ENCODE measurements around the gene SMARCD1. TPM values are rescaled to one million over a fixed set of nuclear protein-coding genes. Genes with fewer than 3 reads are reported as not detected.
"Not testable (repeated sequence)": the region's sequence is repeated elsewhere in the genome, so short reads cannot be mapped to it uniquely, and the experiment has no call there.

The SMARCD1 gene
- total RNA-seq, 1 experiment from 2014 or later, result 79.7 TPM

DNA sequence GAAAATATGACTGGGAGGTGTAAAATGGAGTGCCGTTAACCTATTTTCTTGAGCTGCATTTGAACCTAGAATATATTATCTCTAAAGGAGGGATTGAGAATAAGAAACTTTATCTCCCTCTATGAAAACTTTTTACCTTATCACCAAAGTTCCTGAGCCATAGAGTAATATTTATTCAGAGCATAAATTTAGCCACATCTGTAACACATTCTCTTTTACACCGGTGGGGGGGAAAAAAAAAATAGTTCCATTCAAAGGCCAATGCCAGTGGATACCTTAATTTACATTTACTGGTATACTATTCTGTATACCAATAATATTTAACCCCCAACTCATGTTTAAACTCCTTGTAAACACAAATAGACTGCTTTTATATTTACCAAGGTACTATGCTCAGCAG is 60.3 kb downstream of the SMARCD1 start:
- no peak for DNase-seq
- H3K4me1 ChIP-seq, result no peaks in the 10 kb centered on the region
- H3K4me3 ChIP-seq, result no peak overlapping the region

DNA sequence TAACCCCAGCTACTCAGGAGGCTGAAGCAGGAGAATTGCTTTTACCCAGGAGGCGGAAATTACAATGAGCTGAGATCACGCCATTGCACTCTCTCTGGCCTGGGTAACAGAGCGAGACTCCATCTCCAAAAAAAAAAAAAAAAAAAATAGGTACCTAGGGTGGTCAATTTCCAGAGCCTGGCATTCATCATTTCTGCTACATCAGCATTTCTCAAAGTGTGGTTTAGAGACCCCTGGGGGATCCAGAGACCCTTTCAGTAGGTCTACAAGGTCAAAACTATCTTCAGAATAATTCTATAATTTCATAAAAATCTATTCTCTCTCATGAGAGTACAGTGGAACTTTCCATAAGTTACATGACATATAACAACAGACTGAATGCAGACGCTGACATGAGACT is 62.1 kb downstream of the SMARCD1 start:
- H3K4me3 ChIP-seq, result no peak overlapping the region
- peaks cover 11% of the 10 kb centered on the region for H3K36me3 ChIP-seq
- H3K4me1 ChIP-seq, result no peaks in the 10 kb centered on the region
- no peak for DNase-seq
- no peaks in the 10 kb centered on the region for H3K9me3 ChIP-seq (replicated peaks)
- H3K27me3 ChIP-seq, result no peaks in the 10 kb centered on the region
- H3K27ac ChIP-seq, result no peak overlapping the region

More for the DNA sequence above, 60.3 kb downstream of the SMARCD1 start:
- no peaks in the 10 kb centered on the region for H3K9me3 ChIP-seq (replicated peaks)
- peaks cover 20% of the 10 kb centered on the region for H3K36me3 ChIP-seq
- no peak overlapping the region for H3K27ac ChIP-seq
- H3K27me3 ChIP-seq, result no peaks in the 10 kb centered on the region

- not testable (repeated sequence) for H3K27me3 ChIP-seq; H3K9me3 ChIP-seq (replicated peaks); H3K27ac ChIP-seq; H3K4me1 ChIP-seq; H3K4me3 ChIP-seq; DNase-seq; H3K36me3 ChIP-seq
Measured at GRCh38 chr12:50148011-50148410, 62.9 kb downstream of the SMARCD1 start.

DNA sequence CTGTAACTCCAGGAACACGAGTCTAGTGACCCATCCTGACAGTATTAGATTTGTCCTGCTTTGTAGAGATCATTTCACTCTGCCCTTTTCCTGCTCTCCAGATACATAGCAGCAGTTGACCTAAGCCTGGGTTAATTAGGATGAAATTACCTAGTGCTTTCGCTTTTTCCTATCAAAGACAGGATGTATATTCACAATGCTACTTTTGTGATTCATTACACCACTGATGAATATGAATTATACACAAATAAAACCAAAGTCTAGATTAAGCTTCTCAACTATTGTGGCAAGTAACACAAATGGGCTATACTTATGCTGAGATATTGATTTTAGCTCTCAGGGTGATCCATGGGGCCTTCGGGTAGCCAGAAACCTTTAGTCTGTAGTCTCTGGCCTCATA is 64.2 kb downstream of the SMARCD1 start:
- Histone ChIP-seq H3K4me1 (no peaks in the 10 kb centered on the region), H3K9me3 (replicated peaks) (no peaks in the 10 kb centered on the region), H3K36me3 (peaks cover 10% of the 10 kb centered on the region), H3K27me3 (no peaks in the 10 kb centered on the region), H3K4me3 (no peak overlapping the region), H3K27ac (no peak overlapping the region)
- no peak for DNase-seq

Other genes starting within 250 kb of the SMARCD1 start
- gene BCDIN3D, start 242.2 kb upstream of the SMARCD1 start, total RNA-seq (2014; rRNA removed; shearing (Covaris generic)), result 4.7 and 5.3 TPM in 2 replicates
- gene FAIM2, start 181.4 kb upstream of the SMARCD1 start, total RNA-seq (2014; rRNA removed; shearing (Covaris generic)), result 0.58 and 0.67 TPM in 2 replicates
- not detected in 2 replicates for gene AQP2, start 134.6 kb upstream of the SMARCD1 start, total RNA-seq (2014; rRNA removed; shearing (Covaris generic))
- gene AQP5, start 123.5 kb upstream of the SMARCD1 start, total RNA-seq (2014; rRNA removed; shearing (Covaris generic)), result 0.18 TPM in 1 of 2 replicates, not detected in the other
- not detected in 2 replicates for gene AQP6, start 112.4 kb upstream of the SMARCD1 start, total RNA-seq (2014; rRNA removed; shearing (Covaris generic))
- 148 and 152 TPM in 2 replicates for gene RACGAP1, start 59.8 kb upstream of the SMARCD1 start, total RNA-seq (2014; rRNA removed; shearing (Covaris generic))
- gene ASIC1, start 27.7 kb upstream of the SMARCD1 start, total RNA-seq (2014; rRNA removed; shearing (Covaris generic)), result 7.5 and 8.9 TPM in 2 replicates
- 0.23 and 0.24 TPM in 2 replicates for gene GPD1, start 18.7 kb downstream of the SMARCD1 start, total RNA-seq (2014; rRNA removed; shearing (Covaris generic))
- gene COX14, start 26.9 kb downstream of the SMARCD1 start, total RNA-seq (2014; rRNA removed; shearing (Covaris generic)), result 25.3 and 36.3 TPM in 2 replicates
- gene CERS5, start 82.0 kb downstream of the SMARCD1 start, total RNA-seq (2014; rRNA removed; shearing (Covaris generic)), result 43.4 and 58.7 TPM in 2 replicates
- 31.1 and 36.1 TPM in 2 replicates for gene LIMA1, start 198.2 kb downstream of the SMARCD1 start, total RNA-seq (2014; rRNA removed; shearing (Covaris generic))

Measured in SJCRH30 (cell line).